ENCODE measurements around the gene UGT1A9. TPM values are rescaled to one million over a fixed set of nuclear protein-coding genes. Genes with fewer than 3 reads are reported as not detected.
"Not testable (repeated sequence)": the region's sequence is repeated elsewhere in the genome, so short reads cannot be mapped to it uniquely, and the experiment has no call there.

The UGT1A9 gene
- polyA plus RNA-seq, 1 experiment: not detected

DNA sequence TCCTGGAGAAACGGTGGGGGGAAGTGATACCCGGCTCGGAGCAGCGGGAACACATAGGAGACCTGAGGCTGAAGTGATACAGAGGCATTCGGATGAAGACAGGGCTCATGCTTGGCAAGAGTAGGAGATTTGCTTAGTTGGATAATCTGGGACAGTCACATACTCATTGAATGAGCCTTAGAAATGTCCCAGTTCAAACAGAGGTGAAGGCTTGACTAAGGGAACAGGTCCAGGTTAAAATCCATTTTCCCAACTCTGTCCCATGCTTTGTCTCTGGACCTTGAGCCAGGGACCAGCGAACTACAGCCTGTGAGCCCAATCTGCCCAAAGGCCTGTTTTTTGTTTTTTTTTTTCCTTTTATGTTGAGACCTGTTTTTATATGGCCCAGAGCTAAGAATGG lies 22.3 kb downstream of the UGT1A9 start:
- Histone ChIP-seq H3K27me3 (ENCODE audit: control insufficient read depth, insufficient read depth, low read length) (peaks cover 2% of the 10 kb centered on the region), H3K9me3 (ENCODE audit: control insufficient read depth, insufficient read depth, low read length) (no peaks in the 10 kb centered on the region), H3K4me3 (ENCODE audit: low read depth, low read length) (no peak overlapping the region), H3K27ac (ENCODE audit: low read depth, low read length) (no peak overlapping the region)
- CTCF ChIA-PET: no interaction called here
- no peak for DNase-seq (ENCODE audit: low read depth, low spot score)
- POLR2A ChIA-PET: no interaction called here
- TF ChIP-seq, protein P1, sequence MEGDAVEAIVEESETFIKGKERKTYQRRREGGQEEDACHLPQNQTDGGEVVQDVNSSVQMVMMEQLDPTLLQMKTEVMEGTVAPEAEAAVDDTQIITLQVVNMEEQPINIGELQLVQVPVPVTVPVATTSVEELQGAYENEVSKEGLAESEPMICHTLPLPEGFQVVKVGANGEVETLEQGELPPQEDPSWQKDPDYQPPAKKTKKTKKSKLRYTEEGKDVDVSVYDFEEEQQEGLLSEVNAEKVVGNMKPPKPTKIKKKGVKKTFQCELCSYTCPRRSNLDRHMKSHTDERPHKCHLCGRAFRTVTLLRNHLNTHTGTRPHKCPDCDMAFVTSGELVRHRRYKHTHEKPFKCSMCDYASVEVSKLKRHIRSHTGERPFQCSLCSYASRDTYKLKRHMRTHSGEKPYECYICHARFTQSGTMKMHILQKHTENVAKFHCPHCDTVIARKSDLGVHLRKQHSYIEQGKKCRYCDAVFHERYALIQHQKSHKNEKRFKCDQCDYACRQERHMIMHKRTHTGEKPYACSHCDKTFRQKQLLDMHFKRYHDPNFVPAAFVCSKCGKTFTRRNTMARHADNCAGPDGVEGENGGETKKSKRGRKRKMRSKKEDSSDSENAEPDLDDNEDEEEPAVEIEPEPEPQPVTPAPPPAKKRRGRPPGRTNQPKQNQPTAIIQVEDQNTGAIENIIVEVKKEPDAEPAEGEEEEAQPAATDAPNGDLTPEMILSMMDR (IDR thresholded peaks at IDR 0.05; ENCODE audit: low read depth, low read length): no peak

DNA sequence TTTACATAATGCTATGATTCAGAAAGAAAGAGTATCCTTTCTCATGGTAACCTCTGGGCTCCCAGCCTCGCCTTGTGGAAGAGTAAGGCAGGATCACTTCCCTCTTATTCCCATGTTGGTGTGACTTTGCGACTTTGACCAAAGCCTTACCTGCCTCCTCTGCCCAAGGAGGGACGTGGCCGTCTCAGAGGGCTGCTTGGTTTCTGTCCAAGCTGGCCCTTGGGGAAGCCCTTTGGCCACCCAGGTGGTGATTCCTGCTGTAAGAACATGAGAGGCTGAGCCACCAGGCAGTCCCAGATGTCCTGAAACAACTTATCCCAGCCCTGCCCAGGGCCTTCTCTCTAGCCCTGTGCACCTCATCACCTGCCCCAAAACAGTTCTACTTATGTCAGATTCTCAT lies 27.0 kb downstream of the UGT1A9 start:
- Histone ChIP-seq H3K27me3 (ENCODE audit: control insufficient read depth, insufficient read depth, low read length) (peaks cover 2% of the 10 kb centered on the region), H3K9me3 (ENCODE audit: control insufficient read depth, insufficient read depth, low read length) (0 out of 2 replicates have a peak, but pooled peaks cover under 1% of the 10 kb centered on the region), H3K27ac (ENCODE audit: low read depth, low read length) (no peak overlapping the region), H3K4me3 (ENCODE audit: low read depth, low read length) (no peak overlapping the region)
- TF ChIP-seq, protein P1 (IDR thresholded peaks at IDR 0.05; ENCODE audit: low read depth, low read length): no peak
- POLR2A ChIA-PET: no interaction called here
- DNase-seq (ENCODE audit: low read depth, low spot score): no peak
- CTCF ChIA-PET: interaction anchor here (0.8 kb wide), 1 partner anchor 250 kb away, joined by 3 read pairs; no protein-coding TSS in a partner anchor

DNA sequence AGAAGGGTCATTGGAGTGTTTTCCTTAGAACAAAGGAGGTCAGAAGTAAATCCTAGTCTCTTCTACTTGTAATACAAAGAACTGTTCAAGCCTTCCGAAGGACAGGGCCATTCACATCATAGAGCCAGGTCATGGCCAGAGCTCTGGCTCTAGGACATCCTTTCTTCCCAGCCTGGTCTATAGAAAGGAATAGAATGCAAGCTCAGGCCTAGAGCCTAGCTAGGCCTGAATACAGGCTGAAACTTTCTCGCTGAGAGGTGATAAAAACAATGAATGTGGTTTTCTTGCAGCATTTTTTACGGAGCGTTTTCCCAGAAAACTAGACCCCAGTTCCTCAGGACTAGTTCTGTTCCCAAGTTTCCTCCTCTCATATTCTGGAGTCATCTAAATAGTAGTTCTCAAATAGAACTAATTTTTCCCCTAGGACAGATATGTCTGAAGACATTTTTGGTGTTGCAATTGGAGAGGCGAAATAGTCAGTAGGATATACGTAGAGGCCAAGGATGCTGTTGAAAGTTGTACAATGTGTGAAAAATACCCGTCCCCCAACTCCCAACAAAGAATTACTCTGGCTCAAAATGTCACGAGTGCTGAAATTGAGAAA lies 27.8 kb downstream of the UGT1A9 start:
- DNase-seq (ENCODE audit: low read depth, low spot score): no peak
- Histone ChIP-seq H3K27ac (ENCODE audit: low read depth, low read length) (peak overlapping the region; percentile 83), H3K9me3 (ENCODE audit: control insufficient read depth, insufficient read depth, low read length) (0 out of 2 replicates have a peak, but pooled peaks cover 3% of the 10 kb centered on the region), H3K4me3 (ENCODE audit: low read depth, low read length) (no peak overlapping the region), H3K27me3 (ENCODE audit: control insufficient read depth, insufficient read depth, low read length) (no peaks in the 10 kb centered on the region)
- ChIA-PET POLR2A (no interaction called here), CTCF (interaction anchor here (0.8 to 1.6 kb wide), 2 partner anchors 12 to 251 kb away, joined by 3 to 8 read pairs; no protein-coding TSS in a partner anchor)
- TF ChIP-seq, protein P1 (IDR thresholded peaks at IDR 0.05; ENCODE audit: low read depth, low read length): no peak

- POLR2A ChIA-PET: no interaction called here
- no peak overlapping the region for H3K4me3 ChIP-seq (ENCODE audit: low read depth, low read length)
- TF ChIP-seq, protein P1 (IDR thresholded peaks at IDR 0.05; ENCODE audit: low read depth, low read length): no peak
- H3K27me3 ChIP-seq (ENCODE audit: control insufficient read depth, insufficient read depth, low read length): no peaks in the 10 kb centered on the region
- H3K9me3 ChIP-seq (ENCODE audit: control insufficient read depth, insufficient read depth, low read length): 0 out of 2 replicates have a peak, but pooled peaks cover 3% of the 10 kb centered on the region
- CTCF ChIA-PET: interaction anchor here (1.6 kb wide), 1 partner anchor 11 kb away, joined by 8 read pairs; no protein-coding TSS in a partner anchor
- peak; percentile 16 for DNase-seq (ENCODE audit: low read depth, low spot score)
- H3K27ac ChIP-seq (ENCODE audit: low read depth, low read length): peak overlapping the region; percentile 83
Measured at GRCh38 chr2:233700028-233700635, 28.4 kb downstream of the UGT1A9 start.

GRCh38 chr2:233700842-233701241 lies 29.1 kb downstream of the UGT1A9 start:
- POLR2A ChIA-PET; DNase-seq (ENCODE audit: low read depth, low spot score); H3K27ac ChIP-seq (ENCODE audit: low read depth, low read length); H3K9me3 ChIP-seq (ENCODE audit: control insufficient read depth, insufficient read depth, low read length); H3K27me3 ChIP-seq (ENCODE audit: control insufficient read depth, insufficient read depth, low read length); H3K4me3 ChIP-seq (ENCODE audit: low read depth, low read length): not testable (repeated sequence)
- CTCF ChIA-PET: interaction anchor here (1.6 kb wide), 1 partner anchor 10 kb away, joined by 8 read pairs; no protein-coding TSS in a partner anchor

Data from AG04450 (cell line).